Effector CD8-positive, alpha-beta T cell (primary cell): ENCODE data around the gene NLGN4X.
"Not testable (repeated sequence)": the region's sequence is repeated elsewhere in the genome, so short reads cannot be mapped to it uniquely, and the experiment has no call there.

ENCODE experiments used
- DNase-seq: peaks from one replicate; lab custom pipeline; 2025; lab: John Stamatoyannopoulos, UW

NLGN4X gene

DNA sequence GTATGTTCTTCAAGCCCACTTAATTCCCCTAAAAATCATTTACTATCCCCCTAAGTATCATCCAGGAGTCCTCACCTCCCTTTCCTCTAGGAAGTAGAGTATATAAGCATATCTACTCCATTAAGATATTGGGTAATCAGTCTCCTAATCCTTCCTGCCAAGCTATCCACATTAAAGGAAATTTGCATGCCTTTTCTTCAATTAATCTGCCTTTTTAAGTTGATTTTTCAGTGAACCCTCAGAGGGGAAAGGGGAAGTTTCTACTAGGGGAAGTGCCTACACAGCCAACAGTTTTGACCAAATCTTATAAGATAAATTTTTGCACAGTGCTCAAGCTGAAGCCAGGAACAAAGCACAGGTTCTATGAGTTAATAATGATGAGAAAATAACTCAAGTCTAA, 222.8 kb downstream of the NLGN4X start:
- no peak for DNase-seq

DNA sequence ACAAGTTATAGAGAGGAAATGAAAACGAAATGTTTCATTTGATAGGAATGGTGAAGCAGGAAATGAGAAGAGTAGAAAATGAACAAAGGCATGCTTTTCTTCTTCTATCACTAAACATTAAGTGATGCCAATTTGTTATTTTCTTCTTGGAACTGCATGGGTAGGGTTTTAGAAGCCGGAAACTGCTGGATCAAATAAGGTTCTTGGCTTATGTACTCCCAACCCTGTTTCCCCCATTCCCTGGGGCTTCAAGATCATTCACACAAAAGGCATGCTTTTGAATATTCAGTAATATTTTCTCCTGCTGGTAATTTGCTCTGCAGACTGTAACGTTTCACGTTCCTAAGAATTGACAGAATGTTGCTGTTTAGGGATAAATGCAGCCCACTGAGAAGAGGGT, 224.1 kb downstream of the NLGN4X start:
- no peak for DNase-seq

DNA sequence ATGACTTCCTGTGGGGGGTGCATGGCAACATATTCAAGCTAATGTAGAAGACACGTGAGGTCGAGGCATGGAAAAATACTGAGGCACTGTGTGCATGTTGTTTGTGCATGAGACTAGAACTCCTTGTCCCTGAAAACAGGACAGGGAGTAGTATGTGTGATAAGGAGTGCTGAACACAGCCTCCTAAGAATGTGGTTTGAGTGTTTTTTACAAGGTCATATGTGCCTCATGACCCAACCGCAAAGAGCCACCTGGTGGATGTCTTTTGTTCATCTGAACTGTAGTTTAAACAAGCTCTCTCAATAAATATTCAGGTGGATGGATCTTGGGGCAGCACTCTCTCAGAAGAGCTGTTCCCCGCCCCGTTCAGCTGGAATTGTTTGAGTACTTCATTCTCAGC, 226.6 kb downstream of the NLGN4X start:
- no peak for DNase-seq

DNA sequence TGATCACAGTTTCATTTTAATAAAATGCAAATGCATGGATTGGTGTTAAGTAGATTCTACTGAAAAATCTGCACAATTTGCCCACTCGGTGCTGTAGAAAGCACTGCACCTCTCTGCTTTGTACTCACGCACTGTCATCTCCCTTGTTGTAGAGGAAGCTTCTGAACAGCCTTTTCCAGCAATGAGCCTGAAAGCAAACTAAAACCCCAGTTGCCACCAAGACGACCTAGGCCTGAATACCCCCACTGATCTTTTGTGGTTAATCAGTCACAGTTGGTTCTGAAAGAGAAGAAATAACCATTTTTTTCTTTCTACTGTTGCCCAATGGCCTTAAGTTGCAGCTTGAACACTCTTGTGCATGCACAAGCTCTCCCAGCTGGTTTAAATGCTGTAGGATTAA, 229.8 kb downstream of the NLGN4X start:
- DNase-seq: no peak

DNA sequence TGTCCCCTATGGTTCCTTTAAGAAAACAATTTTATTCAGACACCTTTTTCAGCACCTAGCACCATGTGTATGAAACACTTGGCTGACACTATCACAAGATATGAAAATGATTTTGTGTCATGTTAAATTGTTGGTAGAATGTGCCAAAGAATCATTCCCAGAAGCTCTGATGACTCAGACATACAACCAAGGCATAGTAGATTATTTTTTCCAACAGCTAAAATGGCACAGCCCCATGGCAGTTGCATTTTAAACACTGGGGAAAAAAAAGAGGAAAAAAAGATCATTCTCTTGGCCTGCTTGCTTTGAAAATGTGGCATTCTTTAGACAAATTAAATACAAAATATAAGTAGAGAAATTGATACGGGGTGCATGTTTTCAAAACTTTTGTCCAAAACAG, 230.2 kb downstream of the NLGN4X start:
- DNase-seq: no peak

DNA sequence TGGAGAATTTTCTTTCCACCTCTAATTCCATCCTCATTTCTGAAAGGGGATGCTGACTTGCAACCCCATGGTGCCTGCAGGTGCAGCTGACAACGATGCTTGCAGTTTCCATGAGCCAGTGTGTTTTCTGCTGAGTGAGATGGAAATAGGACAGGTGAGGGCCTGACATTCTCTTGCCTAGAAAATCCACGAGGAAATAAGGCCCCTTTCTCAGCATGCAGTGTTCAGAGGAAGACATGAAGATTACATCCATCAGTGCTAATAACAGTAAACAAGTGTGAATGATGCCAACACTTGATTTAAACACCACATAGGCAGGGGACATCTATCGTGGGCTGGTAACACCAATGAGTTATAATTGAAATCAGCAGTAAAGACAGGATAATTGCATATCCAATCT, 237.3 kb downstream of the NLGN4X start:
- no peak for DNase-seq

DNA sequence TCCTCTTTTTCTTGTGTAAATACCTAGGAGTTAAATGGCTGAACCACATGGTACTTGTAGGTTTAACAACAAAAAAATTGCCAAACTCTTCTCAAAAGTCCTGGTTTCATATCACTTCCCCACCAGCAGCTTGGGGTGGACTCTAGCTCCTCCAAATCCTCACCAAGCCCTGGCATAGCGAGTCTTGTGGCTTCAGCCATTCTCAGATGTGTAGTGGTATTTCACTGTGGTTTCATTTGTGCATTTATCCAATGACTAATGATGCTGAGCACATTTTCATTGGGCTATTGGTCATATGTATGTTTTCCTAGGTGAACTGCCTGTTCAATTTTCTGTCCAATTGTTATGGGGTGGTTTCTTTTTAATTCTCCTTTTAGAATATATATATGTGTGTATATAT, 249.3 kb downstream of the NLGN4X start:
- no peak for DNase-seq

DNA sequence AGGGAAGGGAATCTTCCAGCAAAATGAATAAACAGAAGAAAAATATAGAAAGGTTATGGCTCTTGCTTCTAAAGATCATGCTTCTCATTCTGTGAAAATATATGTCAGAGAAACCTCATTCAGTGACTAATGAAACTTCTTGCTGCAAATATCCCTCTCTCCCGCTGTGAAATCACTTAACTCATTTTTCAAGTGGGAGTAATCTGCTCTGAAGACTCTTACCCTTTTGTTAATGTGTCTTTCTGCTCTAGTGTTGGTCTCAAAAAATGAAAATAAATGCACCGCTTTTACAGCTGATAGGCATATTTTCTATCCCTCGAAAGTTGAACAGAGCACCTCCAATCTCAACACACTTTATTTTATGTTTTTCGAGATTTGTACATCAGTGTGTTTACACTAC, 252.3 kb downstream of the NLGN4X start:
- DNase-seq: no peak

DNA sequence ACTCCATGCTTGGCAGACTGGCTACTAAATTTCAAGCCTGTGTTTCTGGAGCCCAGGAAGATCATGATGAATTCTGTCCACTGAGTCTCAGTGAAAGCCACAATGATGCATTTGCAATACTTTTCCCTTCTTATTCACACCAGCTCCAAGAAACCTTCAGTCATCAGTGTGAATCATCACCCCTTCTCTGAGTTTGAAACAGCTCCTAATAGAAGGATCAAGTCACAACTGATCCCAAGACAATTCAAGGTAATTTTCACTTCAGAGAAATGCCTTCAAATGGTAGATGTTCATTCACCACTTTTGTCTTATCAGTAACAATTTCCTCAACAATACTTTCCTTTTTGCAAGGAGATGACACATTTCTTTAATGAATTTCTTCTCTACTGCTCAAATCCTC, 257.4 kb downstream of the NLGN4X start:
- DNase-seq: no peak

DNA sequence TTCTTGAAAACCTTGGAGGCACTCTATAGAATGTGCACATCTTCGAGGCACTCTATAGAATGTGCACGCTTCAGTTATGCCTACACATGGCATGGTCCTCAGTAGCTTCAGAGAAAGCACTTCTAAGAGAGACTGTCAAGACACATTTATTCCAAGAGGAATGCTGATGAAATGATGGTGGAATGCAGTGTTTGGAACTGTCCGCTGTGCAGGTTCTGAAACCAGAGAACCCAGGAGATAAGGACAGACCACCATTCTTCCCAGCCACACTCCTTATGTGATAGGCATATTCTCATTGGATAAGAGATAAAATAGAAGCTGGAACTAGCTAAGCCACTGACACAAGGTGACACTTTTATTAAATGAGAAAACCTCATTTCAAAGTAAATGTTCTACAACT, 263.3 kb downstream of the NLGN4X start:
- no peak for DNase-seq

DNA sequence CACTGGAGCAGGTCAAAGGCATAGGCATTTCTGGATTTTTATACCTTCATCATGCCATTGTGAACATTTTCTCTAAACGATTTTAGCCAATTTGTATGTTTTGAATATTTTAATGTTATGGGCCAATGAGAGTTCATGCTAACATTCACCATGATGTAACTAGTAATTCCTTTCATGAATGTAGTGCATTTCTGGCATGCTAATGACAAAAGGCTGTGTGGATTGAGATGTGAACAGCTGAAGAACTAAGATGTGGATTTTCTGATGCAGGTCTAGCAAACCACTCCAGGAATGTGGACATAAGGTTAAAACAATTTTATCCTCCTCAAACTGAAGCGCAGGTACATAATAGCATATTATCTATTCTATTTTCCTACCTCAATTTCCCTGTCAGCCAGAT, 269.4 kb downstream of the NLGN4X start:
- no peak for DNase-seq

DNA sequence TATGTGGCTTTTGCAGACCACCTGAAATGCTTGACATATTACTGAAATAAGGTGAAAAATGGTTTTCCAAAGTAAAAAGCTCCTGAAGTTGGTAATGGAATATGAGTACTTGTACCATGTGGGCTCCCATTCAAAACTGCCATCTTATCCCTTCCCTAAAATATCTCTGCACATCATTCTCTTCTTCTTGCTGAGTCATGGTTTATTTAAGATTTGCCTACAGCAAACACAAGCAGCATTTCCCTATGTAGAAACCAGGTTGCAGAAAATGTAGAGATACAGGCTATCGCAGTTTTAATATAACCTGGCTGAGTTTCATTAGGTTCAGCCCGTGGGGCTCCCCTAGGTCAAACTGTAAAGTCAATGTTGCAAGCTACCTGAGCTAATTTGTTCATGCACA, 270.1 kb downstream of the NLGN4X start:
- no peak for DNase-seq

DNA sequence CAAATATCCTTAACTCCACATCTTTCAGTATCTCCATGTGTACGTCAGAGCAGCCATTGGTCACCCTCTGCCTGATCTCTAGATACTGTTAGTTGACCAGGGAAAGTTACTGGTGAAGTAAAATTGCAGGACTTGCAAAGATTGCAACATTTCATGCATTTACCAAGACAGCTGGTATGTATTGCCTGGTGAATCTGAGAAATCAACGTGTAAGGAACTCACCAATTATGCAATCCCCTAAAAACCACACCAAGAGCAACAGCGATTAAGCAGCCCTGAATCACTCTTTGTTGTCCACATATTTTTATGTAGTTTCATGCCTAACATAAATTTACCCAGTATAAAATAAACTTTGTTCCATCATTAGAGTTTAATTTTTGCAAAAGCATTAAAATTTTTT, 271.2 kb downstream of the NLGN4X start:
- DNase-seq: no peak

DNA sequence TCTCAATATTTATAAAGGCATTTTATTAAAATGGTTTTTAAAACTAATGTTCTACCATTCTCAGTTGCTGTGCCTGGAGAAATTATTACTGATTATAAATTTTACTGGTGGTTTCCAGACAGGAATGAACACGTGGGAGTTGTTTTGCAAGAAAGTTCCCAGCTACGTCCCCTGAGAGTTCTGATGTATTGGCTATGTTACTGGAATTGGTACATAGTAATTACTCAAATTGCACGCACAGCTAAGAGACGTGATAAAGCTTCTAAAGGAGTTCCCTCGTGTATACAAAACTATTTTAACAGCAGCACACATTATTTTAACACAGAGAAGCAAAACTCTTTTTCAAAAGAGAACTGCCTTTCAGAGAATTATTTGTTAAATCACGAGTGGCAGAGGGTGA, 292.2 kb downstream of the NLGN4X start:
- no peak for DNase-seq

DNA sequence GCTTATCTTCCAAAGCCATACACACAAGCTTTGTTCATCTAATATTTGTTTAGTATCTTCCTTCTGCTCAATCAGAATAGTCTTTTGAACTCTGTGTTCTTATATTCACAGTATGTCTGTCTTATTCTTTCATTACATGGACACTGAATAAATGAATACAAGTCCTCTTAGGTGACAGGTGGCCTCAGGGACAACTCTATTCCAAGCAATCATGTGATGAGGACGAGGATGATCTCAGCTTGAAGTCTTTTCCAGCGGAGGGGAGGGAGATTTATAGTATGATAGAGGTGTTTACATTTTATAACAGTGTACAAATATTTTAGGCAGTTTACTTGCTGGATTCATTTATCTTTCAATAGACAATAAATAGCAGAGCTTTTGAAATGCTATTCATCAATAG, 300.4 kb downstream of the NLGN4X start:
- DNase-seq: no peak

DNA sequence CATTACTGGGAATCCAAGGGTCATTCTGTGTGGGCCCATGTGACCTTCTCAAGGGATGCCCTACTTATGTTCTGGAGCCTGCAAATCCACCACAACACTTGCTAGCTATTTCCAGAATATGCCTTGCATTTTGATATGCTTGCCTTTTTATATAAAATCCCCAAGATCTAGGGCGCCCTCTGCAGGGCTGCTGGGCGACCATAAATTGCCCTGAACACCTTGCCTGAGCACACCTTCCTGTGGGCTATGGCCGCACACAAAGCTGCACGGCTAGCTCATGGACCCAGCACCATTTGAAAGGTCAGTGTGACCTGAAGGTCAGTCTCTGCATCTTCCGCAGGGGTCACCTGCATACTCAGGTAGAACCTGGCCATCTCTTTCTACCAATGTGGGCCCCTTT, 311.7 kb downstream of the NLGN4X start:
- DNase-seq: no peak

DNA sequence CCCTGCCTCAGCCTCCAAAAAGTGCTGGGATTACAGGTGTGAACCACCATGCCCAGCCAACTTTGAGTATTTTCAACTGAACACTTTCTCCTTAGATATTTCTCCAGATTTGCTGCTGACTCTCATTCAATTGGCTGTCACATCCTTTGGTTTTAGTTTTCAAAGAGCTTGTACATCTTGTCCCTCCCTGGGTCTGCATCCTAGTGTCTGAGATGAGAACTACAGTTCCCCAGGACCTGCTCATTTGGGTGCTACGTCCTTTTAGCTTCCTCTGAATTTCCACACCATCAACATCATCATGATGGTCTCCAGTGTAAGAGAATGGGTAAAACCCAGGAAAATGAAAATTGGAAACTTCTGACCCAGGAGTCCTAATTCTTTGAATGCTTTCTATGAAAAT, 312.9 kb downstream of the NLGN4X start:
- no peak for DNase-seq

DNA sequence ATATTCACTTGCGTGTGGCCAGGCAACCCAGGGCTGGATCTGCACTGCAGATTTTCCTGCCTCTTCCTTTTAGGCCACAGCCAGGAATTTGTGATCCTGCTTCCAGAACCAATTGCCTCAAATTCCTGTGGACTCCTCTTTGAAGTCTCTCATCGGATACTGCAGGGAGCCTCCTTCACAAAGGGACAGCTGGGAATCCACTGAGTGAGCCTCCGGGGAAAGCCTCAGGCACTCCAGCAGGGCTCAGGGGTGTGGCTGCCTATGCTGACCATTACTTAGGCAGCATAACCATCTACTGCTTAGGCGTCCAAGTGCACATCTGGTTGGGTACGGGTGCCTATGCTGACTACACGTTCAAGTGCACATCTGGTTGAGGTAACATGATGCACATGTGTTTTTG, 321.5 kb downstream of the NLGN4X start:
- DNase-seq: no peak

DNA sequence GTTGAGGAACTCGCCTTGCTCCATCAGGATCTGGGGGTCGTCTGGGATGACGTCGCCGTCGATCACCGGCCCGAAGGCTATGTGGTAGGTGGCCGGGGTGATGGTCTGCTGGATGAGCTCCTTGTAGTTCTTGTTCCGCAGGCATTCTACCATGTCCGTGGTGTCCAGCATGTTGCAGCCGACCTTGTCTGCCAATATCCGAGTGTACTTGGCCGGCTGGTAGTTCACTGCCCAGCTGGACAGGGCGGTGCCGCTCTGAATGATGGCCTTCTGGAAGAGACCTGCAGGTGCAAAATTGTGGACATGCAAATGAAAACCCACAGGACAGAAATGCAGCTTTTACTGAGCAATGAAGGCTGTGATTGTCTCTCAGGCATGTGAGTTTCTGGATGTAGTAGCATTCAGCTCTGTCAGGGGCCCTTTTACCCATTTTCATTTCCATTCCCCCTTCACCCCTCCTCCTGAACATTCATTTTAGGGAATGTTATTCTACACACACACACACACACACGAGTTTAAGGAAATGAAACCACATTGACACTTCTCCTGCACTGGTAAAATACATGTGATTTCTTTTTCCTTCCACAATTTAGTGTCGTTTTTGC, 325.0 kb downstream of the NLGN4X start:
- not testable (repeated sequence) for DNase-seq

DNA sequence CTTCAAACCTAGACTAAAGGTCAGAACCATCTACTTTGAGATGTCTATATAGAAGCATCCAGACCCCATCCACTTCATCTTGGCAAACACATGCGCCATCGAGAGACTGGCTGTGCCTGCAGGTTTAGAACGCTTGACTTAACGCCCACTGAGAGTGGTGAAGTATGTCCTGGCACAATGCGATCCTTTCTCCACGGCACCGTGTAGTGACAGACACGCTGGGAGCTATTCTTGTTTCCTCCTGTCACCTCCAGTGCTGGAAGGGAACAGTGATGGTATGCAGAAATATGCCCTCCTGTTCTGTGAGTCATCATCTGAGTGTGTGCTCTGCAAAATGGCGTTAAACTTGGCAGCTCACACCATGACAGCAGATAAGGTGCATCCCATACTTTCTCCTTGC, 330.2 kb downstream of the NLGN4X start:
- no peak for DNase-seq

DNA sequence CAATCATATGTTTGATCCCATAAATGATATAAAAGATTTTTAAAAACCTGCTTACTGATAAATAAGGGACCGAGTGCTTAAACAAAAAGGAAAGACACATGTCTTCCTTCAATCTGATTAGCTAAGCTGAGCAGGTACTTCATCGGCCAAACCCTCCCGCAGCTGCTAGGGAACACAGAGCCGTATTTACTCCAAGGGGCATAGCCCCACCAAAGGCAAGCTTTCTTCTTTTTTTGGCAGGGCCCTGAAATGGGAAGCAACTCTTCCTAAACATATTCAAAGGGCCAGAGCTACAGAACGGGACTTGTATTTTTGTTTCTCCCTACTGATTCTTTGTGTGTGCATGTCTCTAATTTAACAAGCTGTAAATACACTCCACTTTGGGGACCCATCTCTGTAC, 337.3 kb downstream of the NLGN4X start:
- no peak for DNase-seq

DNA sequence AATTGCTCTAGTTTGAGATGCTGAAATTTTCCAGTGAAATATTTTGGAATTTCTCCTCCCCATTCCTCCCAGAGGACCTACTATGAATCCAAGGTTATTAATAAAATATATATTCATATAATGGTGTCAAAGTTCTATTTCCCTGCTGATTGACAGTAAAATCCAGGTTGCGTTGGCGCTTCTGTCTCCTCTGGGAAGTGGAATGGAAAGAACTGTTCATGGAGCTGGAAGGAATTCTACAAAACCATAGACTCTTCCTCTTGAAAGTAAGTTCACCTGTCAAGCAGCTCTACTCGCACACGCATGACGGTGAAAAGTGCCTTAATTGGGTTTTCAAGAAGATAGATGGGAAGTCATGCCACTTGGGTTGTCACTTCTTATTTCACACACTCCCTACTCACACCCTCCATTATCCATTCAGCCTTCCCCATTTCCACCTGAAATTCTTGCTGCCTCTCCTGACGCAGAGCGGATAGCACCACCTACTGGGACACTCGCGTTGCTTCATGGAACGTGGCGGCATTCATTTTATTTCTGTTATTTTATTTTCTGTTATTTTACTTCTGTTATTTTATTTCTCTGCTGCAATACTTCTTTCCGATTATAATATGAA, 351.6 kb downstream of the NLGN4X start:
- DNase-seq: no peak

DNA sequence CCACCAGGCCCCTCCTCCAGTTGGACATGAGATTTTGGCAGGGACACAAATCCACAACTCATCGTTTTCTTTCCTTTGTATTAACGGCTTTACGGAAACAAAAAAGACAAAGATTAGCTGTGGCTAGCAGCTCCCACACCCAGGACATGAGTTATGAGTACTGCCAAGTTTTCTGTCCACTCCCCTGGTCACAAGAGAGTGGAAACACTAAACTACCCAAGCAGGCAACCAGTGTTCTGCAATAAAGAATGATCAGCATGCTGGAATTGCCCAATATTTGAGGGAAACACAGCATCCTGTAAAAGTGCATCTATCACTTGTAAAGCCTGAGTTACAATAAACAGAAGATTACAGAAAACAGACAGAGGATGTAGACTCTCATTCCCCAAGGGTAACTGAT, 358.4 kb downstream of the NLGN4X start:
- DNase-seq: no peak

DNA sequence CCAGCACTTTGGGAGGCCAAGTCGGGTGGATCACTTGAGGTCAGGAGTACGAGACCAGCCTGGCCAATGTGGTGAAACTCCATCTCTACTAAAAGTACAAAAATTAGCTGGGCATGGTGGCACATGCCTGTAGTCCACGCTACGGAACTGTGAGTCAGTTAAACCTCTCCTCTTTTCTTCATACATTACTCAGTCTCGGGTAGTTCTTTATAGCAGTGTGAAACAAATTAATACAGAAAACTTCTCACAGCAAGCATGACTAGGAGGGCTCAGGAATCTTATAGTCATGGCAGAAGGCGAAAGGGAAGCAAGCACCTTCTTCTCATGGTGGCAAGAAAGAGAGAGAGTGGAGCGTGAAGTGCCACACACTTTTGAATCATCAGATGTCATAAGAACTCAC, 358.9 kb downstream of the NLGN4X start:
- DNase-seq: no peak
